PFSK-1 (cell line): ENCODE data around the gene SARDH.

ENCODE experiments used
- FOXP2 ChIP-seq: optimal IDR thresholded peaks from 2 replicates; pipeline ENCODE3; 2011; ENCODE audit warnings: borderline replicate concordance, control low read depth, inconsistent platforms; ENCODE audit not compliant: insufficient read depth; ENCODE audit errors: extremely low read length, extremely low read depth
- POLR2AphosphoS5 ChIP-seq: IDR thresholded peaks from 2 replicates; pipeline ENCODE4 v1.6.1; 2012; ENCODE audit warnings: low read depth, mild to moderate bottlenecking, control low read depth, low read length, moderate library complexity
- SIN3A ChIP-seq: IDR thresholded peaks from 2 replicates; pipeline ENCODE4 v1.6.1; 2012; ENCODE audit warnings: mild to moderate bottlenecking, low read length, moderate library complexity, borderline replicate concordance; ENCODE audit not compliant: insufficient read depth
- TAF1 ChIP-seq: IDR thresholded peaks from 2 replicates; pipeline ENCODE4 v1.6.1; 2012; ENCODE audit warnings: low read length, control low read depth, borderline replicate concordance; ENCODE audit not compliant: insufficient read depth
- TF ChIP-seq, protein P1 (sequence below), 2 experiments: IDR thresholded peaks; 2 replicates each; pipeline versions ENCODE4 v1.6.1 to v1.8.0; 2011 to 2012; ENCODE audit warnings: low read depth in 2 of 2, low read length in 2 of 2, control low read depth in 1 of 2, inconsistent platforms in 1 of 2, mild to moderate bottlenecking in 1 of 2, moderate library complexity in 1 of 2; ENCODE audit not compliant: insufficient read depth in 1 of 2

The SARDH gene

GRCh38 chr9:133679466-133680061 lies 58.6 kb downstream of the SARDH start:
- TF ChIP-seq TAF1 (no peak), SIN3A (no peak), POLR2AphosphoS5 (no peak)
- TF ChIP-seq, protein P1, sequence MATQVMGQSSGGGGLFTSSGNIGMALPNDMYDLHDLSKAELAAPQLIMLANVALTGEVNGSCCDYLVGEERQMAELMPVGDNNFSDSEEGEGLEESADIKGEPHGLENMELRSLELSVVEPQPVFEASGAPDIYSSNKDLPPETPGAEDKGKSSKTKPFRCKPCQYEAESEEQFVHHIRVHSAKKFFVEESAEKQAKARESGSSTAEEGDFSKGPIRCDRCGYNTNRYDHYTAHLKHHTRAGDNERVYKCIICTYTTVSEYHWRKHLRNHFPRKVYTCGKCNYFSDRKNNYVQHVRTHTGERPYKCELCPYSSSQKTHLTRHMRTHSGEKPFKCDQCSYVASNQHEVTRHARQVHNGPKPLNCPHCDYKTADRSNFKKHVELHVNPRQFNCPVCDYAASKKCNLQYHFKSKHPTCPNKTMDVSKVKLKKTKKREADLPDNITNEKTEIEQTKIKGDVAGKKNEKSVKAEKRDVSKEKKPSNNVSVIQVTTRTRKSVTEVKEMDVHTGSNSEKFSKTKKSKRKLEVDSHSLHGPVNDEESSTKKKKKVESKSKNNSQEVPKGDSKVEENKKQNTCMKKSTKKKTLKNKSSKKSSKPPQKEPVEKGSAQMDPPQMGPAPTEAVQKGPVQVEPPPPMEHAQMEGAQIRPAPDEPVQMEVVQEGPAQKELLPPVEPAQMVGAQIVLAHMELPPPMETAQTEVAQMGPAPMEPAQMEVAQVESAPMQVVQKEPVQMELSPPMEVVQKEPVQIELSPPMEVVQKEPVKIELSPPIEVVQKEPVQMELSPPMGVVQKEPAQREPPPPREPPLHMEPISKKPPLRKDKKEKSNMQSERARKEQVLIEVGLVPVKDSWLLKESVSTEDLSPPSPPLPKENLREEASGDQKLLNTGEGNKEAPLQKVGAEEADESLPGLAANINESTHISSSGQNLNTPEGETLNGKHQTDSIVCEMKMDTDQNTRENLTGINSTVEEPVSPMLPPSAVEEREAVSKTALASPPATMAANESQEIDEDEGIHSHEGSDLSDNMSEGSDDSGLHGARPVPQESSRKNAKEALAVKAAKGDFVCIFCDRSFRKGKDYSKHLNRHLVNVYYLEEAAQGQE (IDR thresholded peaks at IDR 0.05; ENCODE audit: insufficient read depth in 1 of 2, low read depth in 2 of 2, low read length in 2 of 2), result no peak

- TF ChIP-seq, protein P1 (IDR thresholded peaks at IDR 0.05; ENCODE audit: insufficient read depth in 1 of 2, low read depth in 2 of 2, low read length in 2 of 2), result no peak
- no peak for TF ChIP-seq SIN3A
- no peak for TF ChIP-seq FOXP2
- no peak for TF ChIP-seq TAF1
- no peak for TF ChIP-seq POLR2AphosphoS5
Observed at GRCh38 chr9:133679056-133679455, 59.1 kb downstream of the SARDH start.

DNA sequence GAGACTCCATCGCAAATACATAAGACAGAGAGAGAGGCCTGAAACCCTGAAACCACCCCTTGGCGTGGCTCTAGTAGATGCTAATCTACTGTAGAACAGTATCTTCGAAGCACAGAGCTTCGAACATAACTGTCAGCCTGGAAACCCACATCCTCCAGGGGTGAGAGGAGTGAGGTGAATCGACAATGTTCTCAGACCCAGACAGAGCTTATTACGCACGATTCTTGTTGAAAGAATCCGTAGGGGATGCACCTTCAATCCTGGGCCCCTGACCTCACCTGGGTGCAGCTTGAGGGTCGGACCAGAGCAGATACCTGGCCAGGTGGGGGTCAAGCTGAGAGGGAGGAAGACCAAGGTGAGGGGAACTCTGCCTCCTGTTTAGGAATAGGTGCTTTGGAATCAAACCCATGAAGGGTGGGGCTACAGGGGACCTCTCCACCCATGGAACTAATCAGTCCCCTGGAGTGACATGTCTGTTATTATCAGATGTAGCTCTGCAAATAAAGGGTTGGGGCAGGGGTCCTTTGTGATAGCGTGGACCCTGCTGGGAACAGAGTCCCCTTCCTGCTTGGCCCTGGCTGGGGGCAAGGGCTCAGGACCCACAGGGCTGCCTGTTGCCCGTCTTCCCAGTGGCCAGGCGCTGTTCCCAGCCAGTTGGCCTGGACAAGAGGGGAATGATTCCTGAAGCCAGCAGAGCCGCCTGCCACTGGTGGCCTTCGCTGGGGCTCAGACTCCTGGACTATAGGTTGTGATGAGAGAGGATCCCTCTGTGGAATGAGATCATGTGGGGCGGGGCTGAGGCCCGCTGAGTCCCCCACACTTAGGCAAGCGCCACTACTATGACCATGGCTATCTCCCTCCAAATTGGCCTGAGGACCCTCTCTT lies 60.8 kb downstream of the SARDH start:
- TF ChIP-seq FOXP2 (no peak), POLR2AphosphoS5 (no peak), SIN3A (no peak), TAF1 (no peak)
- TF ChIP-seq, protein P1 (IDR thresholded peaks at IDR 0.05; ENCODE audit: insufficient read depth in 1 of 2, low read depth in 2 of 2, low read length in 2 of 2), result no peak

- TF ChIP-seq TAF1 (no peak), FOXP2 (no peak), POLR2AphosphoS5 (no peak)
Observed at GRCh38 chr9:133676450-133676849, 61.7 kb downstream of the SARDH start.

DNA sequence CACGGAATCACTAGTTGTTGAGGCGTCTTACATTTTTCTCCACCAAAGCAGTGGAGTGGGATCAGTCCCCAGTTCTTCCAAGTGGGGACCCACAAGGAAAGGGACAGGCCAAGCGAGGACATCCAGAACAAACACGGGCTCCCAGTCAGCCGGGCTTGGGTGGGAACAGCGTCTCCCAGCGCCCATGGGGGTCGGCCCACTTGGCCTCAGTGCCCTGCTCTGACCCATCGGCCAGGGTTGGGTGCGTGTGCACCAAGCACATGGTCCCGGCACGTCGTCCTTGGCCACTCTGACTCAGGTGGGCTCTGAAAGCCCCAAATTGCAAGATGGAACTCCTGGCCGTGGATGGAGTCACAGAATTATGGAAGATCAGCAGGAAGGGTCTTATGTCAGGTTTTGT lies 64.1 kb downstream of the SARDH start:
- TF ChIP-seq TAF1 (no peak), SIN3A (no peak), FOXP2 (no peak), POLR2AphosphoS5 (no peak)
- TF ChIP-seq, protein P1 (IDR thresholded peaks at IDR 0.05; ENCODE audit: insufficient read depth in 1 of 2, low read depth in 2 of 2, low read length in 2 of 2), result no peak
